GM23248 (cell line): ENCODE measurements around the gene FAM227A. TPM values are rescaled to one million over a fixed set of nuclear protein-coding genes. Genes with fewer than 3 reads are reported as not detected.
A peak's percentile ranks its signal among the peaks of the same experiment; 100 is the strongest.

Experiments used
- DNase-seq: peaks from one replicate; pipeline ENCODE4 v3.0.0-alpha.2; 2015
- H2AFZ ChIP-seq: fragments of 200-600 bp; sonication (generic); 2 replicates; pipeline ENCODE4 v1.6.1; 2016; ENCODE audit warnings: antibody characterized with exemption
- H3F3A ChIP-seq: fragments of 200-600 bp; sonication (generic); 2 replicates; pipeline ENCODE4 v1.6.1; 2016; ENCODE audit warnings: mild to moderate bottlenecking, antibody characterized with exemption, mixed run types; ENCODE audit not compliant: insufficient read depth
- H3K27ac ChIP-seq: fragments of 200-600 bp; sonication (generic); 2 replicates; pipeline ENCODE4 v1.5.1; 2016; ENCODE audit warnings: mild to moderate bottlenecking
- H3K27me3 ChIP-seq: fragments of 200-600 bp; sonication (generic); replicated peaks from 2 replicates; pipeline ENCODE4 v1.6.1; 2016; ENCODE audit warnings: mild to moderate bottlenecking; ENCODE audit not compliant: insufficient read depth
- H3K36me3 ChIP-seq: fragments of 200-600 bp; sonication (generic); 2 replicates; pipeline ENCODE4 v1.6.1; 2016; ENCODE audit warnings: low read depth, mild to moderate bottlenecking
- H3K4me1 ChIP-seq: fragments of 200-600 bp; sonication (generic); 2 replicates; pipeline ENCODE4 v1.6.1; 2016; ENCODE audit warnings: mild to moderate bottlenecking; ENCODE audit not compliant: insufficient read depth
- H3K4me2 ChIP-seq: fragments of 200-600 bp; sonication (generic); one replicate; pipeline ENCODE4 v1.6.1; 2016; ENCODE audit warnings: mild to moderate bottlenecking; ENCODE audit not compliant: unreplicated experiment
- H3K4me3 ChIP-seq: fragments of 200-600 bp; sonication (generic); 2 replicates; pipeline ENCODE4 v1.5.1; 2016; ENCODE audit warnings: mild to moderate bottlenecking
- H3K79me2 ChIP-seq: fragments of 200-600 bp; sonication (generic); 2 replicates; pipeline ENCODE4 v1.6.1; 2016; ENCODE audit warnings: mild to moderate bottlenecking; ENCODE audit not compliant: insufficient read depth
- H3K9ac ChIP-seq: fragments of 200-600 bp; sonication (generic); 2 replicates; pipeline ENCODE4 v1.6.1; 2016; ENCODE audit warnings: mild to moderate bottlenecking
- H3K9me2 ChIP-seq: fragments of 200-600 bp; sonication (generic); 2 replicates; pipeline ENCODE4 v1.6.1; 2016; ENCODE audit warnings: mixed run types, mild to moderate bottlenecking, moderate library complexity; ENCODE audit not compliant: insufficient read depth
- H3K9me3 ChIP-seq: fragments of 200-600 bp; sonication (generic); one replicate; pipeline ENCODE4 v1.6.1; 2017; ENCODE audit warnings: low read depth
- H4K20me1 ChIP-seq: fragments of 200-600 bp; sonication (generic); 2 replicates; pipeline ENCODE4 v1.6.0; 2016; ENCODE audit not compliant: insufficient read depth
- EZH2 ChIP-seq: fragments of 200-600 bp; sonication (generic); IDR thresholded peaks from 2 replicates; pipeline ENCODE4 v1.6.1; 2018; ENCODE audit warnings: antibody characterized with exemption, mild to moderate bottlenecking; ENCODE audit not compliant: insufficient read depth, poor library complexity, severe bottlenecking
- EZH2phosphoT487 ChIP-seq: fragments of 200-600 bp; sonication (generic); IDR thresholded peaks from 2 replicates; pipeline ENCODE4 v1.6.1; 2018; ENCODE audit warnings: antibody characterized with exemption, moderate library complexity, mild to moderate bottlenecking, low read depth; ENCODE audit not compliant: insufficient read depth
- WGBS, 2 experiments: methylation state at CpG; one replicate each; pipeline ENCODE4 v1.1.6; 2015 to 2017; ENCODE audit warnings: low lambda C conversion rate in 2 of 2, low coverage in 1 of 2; ENCODE audit errors: missing lambda C conversion rate in 2 of 2; 5-methylcytosine and 5-hydroxymethylcytosine counted together
- in situ Hi-C: fragments of 300-500 bp; cut with MboI; formaldehyde crosslinking; loops from 2 replicates; pipeline ENCODE4 v1.15.0; 2020
- polyA plus RNA-seq: library from polyadenylated mRNA; unstranded; fragments of >200 nt; fragmentation: Nextera tagmentation; extraction: Ambion mirVana; gene quantifications from 2 replicates; pipeline ENCODE4 v1.2.1, GENCODE V29; 2016
- total RNA-seq: library from RNA; depleted of rRNA; stranded (reverse); fragments of >200 nt; shearing (Covaris generic); gene quantifications from 2 replicates; pipeline ENCODE4 v1.2.3, GENCODE V29; 2014

FAM227A gene
- total and polyA plus RNA-seq, 2 experiments from 2014 or later, result 0.93 to 2.1 TPM

- Histone ChIP-seq H3K4me1 (no peaks in the 10 kb centered on the region), H3K79me2 (no peaks in the 10 kb centered on the region), H3K27ac (no peak overlapping the region), H3K27me3 (no peaks in the 10 kb centered on the region), H3K9ac (no peak overlapping the region), H3K4me2 (no peak overlapping the region), H3K36me3 (no peaks in the 10 kb centered on the region), H2AFZ (no peak overlapping the region), H3K9me2 (no peaks in the 10 kb centered on the region), H4K20me1 (no peaks in the 10 kb centered on the region), H3K9me3 (no peaks in the 10 kb centered on the region), H3K4me3 (no peak overlapping the region), H3F3A (no peaks in the 10 kb centered on the region)
- no peak for DNase-seq
- 63 to 66% methylated on average over 3 of the region's 3 CpGs for WGBS, 2 experiments
- no peak for TF ChIP-seq EZH2
- TF ChIP-seq EZH2phosphoT487, result no peak
- in situ Hi-C loops, result no loop called here
Measured at GRCh38 chr22:38632528-38632927, 23.7 kb downstream of the FAM227A start.

- Histone ChIP-seq H3K9me2 (no peaks in the 10 kb centered on the region), H4K20me1 (no peaks in the 10 kb centered on the region), H3K27me3 (no peaks in the 10 kb centered on the region), H3K27ac (no peak overlapping the region), H3K4me3 (no peak overlapping the region), H3K9ac (no peak overlapping the region), H3K4me2 (no peak overlapping the region), H3K4me1 (no peaks in the 10 kb centered on the region), H2AFZ (no peak overlapping the region), H3K36me3 (no peaks in the 10 kb centered on the region), H3F3A (no peaks in the 10 kb centered on the region), H3K79me2 (no peaks in the 10 kb centered on the region), H3K9me3 (no peaks in the 10 kb centered on the region)
- DNase-seq, result no peak
- in situ Hi-C loops, result no loop called here
- TF ChIP-seq EZH2phosphoT487, result no peak
- TF ChIP-seq EZH2, result no peak
- 95 to 97% methylated on average over 9 of the region's 9 CpGs for WGBS, 2 experiments
Measured at GRCh38 chr22:38631724-38632123, 24.5 kb downstream of the FAM227A start.

- H3K36me3 ChIP-seq, result no peaks in the 10 kb centered on the region
- no peak overlapping the region for H3K27ac ChIP-seq
- H3K4me2 ChIP-seq, result no peak overlapping the region
- no peaks in the 10 kb centered on the region for H3K79me2 ChIP-seq
- no peaks in the 10 kb centered on the region for H3K27me3 ChIP-seq
- H3K9ac ChIP-seq, result no peak overlapping the region
- H3F3A ChIP-seq, result no peaks in the 10 kb centered on the region
- no peaks in the 10 kb centered on the region for H3K9me3 ChIP-seq
- in situ Hi-C loops, result no loop called here
- DNase-seq, result no peak
- no peaks in the 10 kb centered on the region for H3K9me2 ChIP-seq
- H2AFZ ChIP-seq, result no peak overlapping the region
- no peak overlapping the region for H3K4me3 ChIP-seq
- no peak for TF ChIP-seq EZH2
- no peak for TF ChIP-seq EZH2phosphoT487
- H3K4me1 ChIP-seq, result no peaks in the 10 kb centered on the region
- no peaks in the 10 kb centered on the region for H4K20me1 ChIP-seq
- 89 to 92% methylated on average over 4 of the region's 4 CpGs for WGBS, 2 experiments
Measured at GRCh38 chr22:38629108-38629507, 27.1 kb downstream of the FAM227A start.

- Histone ChIP-seq H3K27me3 (no peaks in the 10 kb centered on the region), H3K9ac (no peak overlapping the region), H3K79me2 (no peaks in the 10 kb centered on the region), H3K4me2 (no peak overlapping the region), H3K9me3 (no peaks in the 10 kb centered on the region), H3K4me1 (no peaks in the 10 kb centered on the region), H3K36me3 (no peaks in the 10 kb centered on the region), H3K4me3 (no peak overlapping the region), H3F3A (no peaks in the 10 kb centered on the region), H3K9me2 (no peaks in the 10 kb centered on the region), H4K20me1 (no peaks in the 10 kb centered on the region), H2AFZ (no peak overlapping the region), H3K27ac (no peak overlapping the region)
- 92 to 98% methylated on average over 5 of the region's 5 CpGs for WGBS, 2 experiments
- in situ Hi-C loops, result no loop called here
- TF ChIP-seq EZH2phosphoT487 (no peak), EZH2 (no peak)
- no peak for DNase-seq
Measured at GRCh38 chr22:38628444-38628843, 27.7 kb downstream of the FAM227A start.

- TF ChIP-seq EZH2 (no peak), EZH2phosphoT487 (no peak)
- Histone ChIP-seq H3F3A (no peaks in the 10 kb centered on the region), H3K27ac (no peak overlapping the region), H3K27me3 (no peaks in the 10 kb centered on the region), H3K9me2 (no peaks in the 10 kb centered on the region), H3K9me3 (no peaks in the 10 kb centered on the region), H4K20me1 (no peaks in the 10 kb centered on the region), H3K9ac (no peak overlapping the region), H3K4me3 (no peak overlapping the region), H2AFZ (no peak overlapping the region), H3K4me1 (no peaks in the 10 kb centered on the region), H3K36me3 (no peaks in the 10 kb centered on the region), H3K4me2 (no peak overlapping the region), H3K79me2 (no peaks in the 10 kb centered on the region)
- in situ Hi-C loops, result no loop called here
- peak; percentile 8 for DNase-seq
- 43 to 66% methylated on average over 4 of the region's 4 CpGs for WGBS, 2 experiments
Measured at GRCh38 chr22:38623351-38623750, 32.8 kb downstream of the FAM227A start.
